GM23248 (cell line): ENCODE data around the gene ABCA1. TPM values are rescaled to one million over a fixed set of nuclear protein-coding genes. Genes with fewer than 3 reads are reported as not detected.
A peak's percentile ranks its signal among the peaks of the same experiment; 100 is the strongest.

Source experiments
- DNase-seq: peaks from one replicate; pipeline ENCODE4 v3.0.0-alpha.2; 2015
- H2AFZ ChIP-seq: fragments of 200-600 bp; sonication (generic); 2 replicates; pipeline ENCODE4 v1.6.1; 2016; ENCODE audit warnings: antibody characterized with exemption
- H3F3A ChIP-seq: fragments of 200-600 bp; sonication (generic); 2 replicates; pipeline ENCODE4 v1.6.1; 2016; ENCODE audit warnings: mild to moderate bottlenecking, antibody characterized with exemption, mixed run types; ENCODE audit not compliant: insufficient read depth
- H3K27ac ChIP-seq: fragments of 200-600 bp; sonication (generic); 2 replicates; pipeline ENCODE4 v1.5.1; 2016; ENCODE audit warnings: mild to moderate bottlenecking
- H3K27me3 ChIP-seq: fragments of 200-600 bp; sonication (generic); replicated peaks from 2 replicates; pipeline ENCODE4 v1.6.1; 2016; ENCODE audit warnings: mild to moderate bottlenecking; ENCODE audit not compliant: insufficient read depth
- H3K36me3 ChIP-seq: fragments of 200-600 bp; sonication (generic); 2 replicates; pipeline ENCODE4 v1.6.1; 2016; ENCODE audit warnings: low read depth, mild to moderate bottlenecking
- H3K4me1 ChIP-seq: fragments of 200-600 bp; sonication (generic); 2 replicates; pipeline ENCODE4 v1.6.1; 2016; ENCODE audit warnings: mild to moderate bottlenecking; ENCODE audit not compliant: insufficient read depth
- H3K4me2 ChIP-seq: fragments of 200-600 bp; sonication (generic); one replicate; pipeline ENCODE4 v1.6.1; 2016; ENCODE audit warnings: mild to moderate bottlenecking; ENCODE audit not compliant: unreplicated experiment
- H3K4me3 ChIP-seq: fragments of 200-600 bp; sonication (generic); 2 replicates; pipeline ENCODE4 v1.5.1; 2016; ENCODE audit warnings: mild to moderate bottlenecking
- H3K79me2 ChIP-seq: fragments of 200-600 bp; sonication (generic); 2 replicates; pipeline ENCODE4 v1.6.1; 2016; ENCODE audit warnings: mild to moderate bottlenecking; ENCODE audit not compliant: insufficient read depth
- H3K9ac ChIP-seq: fragments of 200-600 bp; sonication (generic); 2 replicates; pipeline ENCODE4 v1.6.1; 2016; ENCODE audit warnings: mild to moderate bottlenecking
- H3K9me2 ChIP-seq: fragments of 200-600 bp; sonication (generic); 2 replicates; pipeline ENCODE4 v1.6.1; 2016; ENCODE audit warnings: mixed run types, mild to moderate bottlenecking, moderate library complexity; ENCODE audit not compliant: insufficient read depth
- H3K9me3 ChIP-seq: fragments of 200-600 bp; sonication (generic); one replicate; pipeline ENCODE4 v1.6.1; 2017; ENCODE audit warnings: low read depth
- H4K20me1 ChIP-seq: fragments of 200-600 bp; sonication (generic); 2 replicates; pipeline ENCODE4 v1.6.0; 2016; ENCODE audit not compliant: insufficient read depth
- EZH2 ChIP-seq: fragments of 200-600 bp; sonication (generic); IDR thresholded peaks from 2 replicates; pipeline ENCODE4 v1.6.1; 2018; ENCODE audit warnings: antibody characterized with exemption, mild to moderate bottlenecking; ENCODE audit not compliant: insufficient read depth, poor library complexity, severe bottlenecking
- EZH2phosphoT487 ChIP-seq: fragments of 200-600 bp; sonication (generic); IDR thresholded peaks from 2 replicates; pipeline ENCODE4 v1.6.1; 2018; ENCODE audit warnings: antibody characterized with exemption, moderate library complexity, mild to moderate bottlenecking, low read depth; ENCODE audit not compliant: insufficient read depth
- WGBS, 2 experiments: methylation state at CpG; one replicate each; pipeline ENCODE4 v1.1.6; 2015 to 2017; ENCODE audit warnings: low lambda C conversion rate in 2 of 2, low coverage in 1 of 2; ENCODE audit errors: missing lambda C conversion rate in 2 of 2; 5-methylcytosine and 5-hydroxymethylcytosine counted together
- in situ Hi-C: fragments of 300-500 bp; cut with MboI; formaldehyde crosslinking; loops from 2 replicates; pipeline ENCODE4 v1.15.0; 2020
- polyA plus RNA-seq: library from polyadenylated mRNA; unstranded; fragments of >200 nt; fragmentation: Nextera tagmentation; extraction: Ambion mirVana; gene quantifications from 2 replicates; pipeline ENCODE4 v1.2.1, GENCODE V29; 2016
- total RNA-seq: library from RNA; depleted of rRNA; stranded (reverse); fragments of >200 nt; shearing (Covaris generic); gene quantifications from 2 replicates; pipeline ENCODE4 v1.2.3, GENCODE V29; 2014

The ABCA1 gene
- total and polyA plus RNA-seq, 2 experiments from 2014 or later, result 6.8 to 15.9 TPM

- H3K4me2 ChIP-seq, result no peak overlapping the region
- no peaks in the 10 kb centered on the region for H3K9me2 ChIP-seq
- peaks cover 40% of the 10 kb centered on the region for H3F3A ChIP-seq
- H3K9me3 ChIP-seq, result no peaks in the 10 kb centered on the region
- H4K20me1 ChIP-seq, result no peaks in the 10 kb centered on the region
- H3K4me1 ChIP-seq, result peaks cover 48% of the 10 kb centered on the region
- no peaks in the 10 kb centered on the region for H3K79me2 ChIP-seq
- peak; percentile 93 for DNase-seq
- no peak overlapping the region for H3K4me3 ChIP-seq
- peak overlapping the region; percentile 67 for H3K27ac ChIP-seq
- 5 to 17% methylated on average over 3 of the region's 3 CpGs for WGBS, 2 experiments
- no peaks in the 10 kb centered on the region for H3K36me3 ChIP-seq
- H3K27me3 ChIP-seq, result no peaks in the 10 kb centered on the region
- H3K9ac ChIP-seq, result 0 out of 2 replicates have a peak overlapping the region, but pooled peaks have one; percentile 21
- TF ChIP-seq EZH2phosphoT487 (no peak), EZH2 (no peak)
- H2AFZ ChIP-seq, result no peak overlapping the region
- in situ Hi-C loops, result no loop called here
These were observed 96.3 kb downstream of the ABCA1 start for GRCh38 chr9:104831681-104832080.

GRCh38 chr9:104826911-104827310 lies 101.0 kb downstream of the ABCA1 start:
- no peaks in the 10 kb centered on the region for H3K79me2 ChIP-seq
- peaks cover 26% of the 10 kb centered on the region for H3F3A ChIP-seq
- no peak overlapping the region for H2AFZ ChIP-seq
- H3K9me2 ChIP-seq, result no peaks in the 10 kb centered on the region
- H3K36me3 ChIP-seq, result peaks cover 5% of the 10 kb centered on the region; the same call in 1 of the 2 replicates
- H3K27ac ChIP-seq, result no peak overlapping the region
- H3K4me2 ChIP-seq, result no peak overlapping the region
- 95 to 98% methylated on average over 7 of the region's 7 CpGs for WGBS, 2 experiments
- no peak overlapping the region for H3K9ac ChIP-seq
- peaks cover 25% of the 10 kb centered on the region for H3K4me1 ChIP-seq
- TF ChIP-seq EZH2 (no peak), EZH2phosphoT487 (no peak)
- DNase-seq, result no peak
- in situ Hi-C loops, result no loop called here
- no peaks in the 10 kb centered on the region for H3K9me3 ChIP-seq
- H4K20me1 ChIP-seq, result no peaks in the 10 kb centered on the region
- H3K4me3 ChIP-seq, result no peak overlapping the region
- H3K27me3 ChIP-seq, result no peaks in the 10 kb centered on the region

GRCh38 chr9:104826079-104826775 lies 101.7 kb downstream of the ABCA1 start:
- H2AFZ ChIP-seq, result no peak overlapping the region
- WGBS, 2 experiments, result 82 to 84% methylated on average over 3 of the region's 3 CpGs
- peaks cover 20% of the 10 kb centered on the region for H3F3A ChIP-seq
- TF ChIP-seq EZH2 (no peak), EZH2phosphoT487 (no peak)
- no peak overlapping the region for H3K4me3 ChIP-seq
- DNase-seq, result no peak
- H3K9me2 ChIP-seq, result no peaks in the 10 kb centered on the region
- H3K9ac ChIP-seq, result no peak overlapping the region
- H4K20me1 ChIP-seq, result no peaks in the 10 kb centered on the region
- no peaks in the 10 kb centered on the region for H3K27me3 ChIP-seq
- no peak overlapping the region for H3K27ac ChIP-seq
- no peaks in the 10 kb centered on the region for H3K9me3 ChIP-seq
- in situ Hi-C loops, result no loop called here
- H3K79me2 ChIP-seq, result no peaks in the 10 kb centered on the region
- H3K36me3 ChIP-seq, result peaks cover 5% of the 10 kb centered on the region; the same call in 1 of the 2 replicates
- H3K4me1 ChIP-seq, result peaks cover 20% of the 10 kb centered on the region
- no peak overlapping the region for H3K4me2 ChIP-seq

GRCh38 chr9:104820336-104820735 lies 107.6 kb downstream of the ABCA1 start:
- Histone ChIP-seq H3K79me2 (no peaks in the 10 kb centered on the region), H3K4me3 (no peak overlapping the region), H2AFZ (no peak overlapping the region), H3K4me1 (no peaks in the 10 kb centered on the region), H4K20me1 (no peaks in the 10 kb centered on the region), H3K36me3 (peaks cover 10% of the 10 kb centered on the region; the same call in 1 of the 2 replicates), H3K9me3 (no peaks in the 10 kb centered on the region), H3K4me2 (no peak overlapping the region), H3K27ac (no peak overlapping the region), H3K27me3 (no peaks in the 10 kb centered on the region), H3K9ac (no peak overlapping the region), H3F3A (no peaks in the 10 kb centered on the region), H3K9me2 (no peaks in the 10 kb centered on the region)
- TF ChIP-seq EZH2phosphoT487, result no peak
- no peak for TF ChIP-seq EZH2
- WGBS, 2 experiments, result 82 to 85% methylated on average over 4 of the region's 4 CpGs
- DNase-seq, result no peak
- in situ Hi-C loops, result no loop called here
